Tibial artery (tissue), 4 donors: ENCODE results near the gene TEX10.

Experiments used
- DNase-seq, 2 donors: peaks; one replicate each; pipeline ENCODE4 v3.0.0-alpha.2; 2019
- H3K27ac ChIP-seq, 2 donors: fragments of 200-600 bp; sonication (generic) in 1 of 2; 1 replicate in 1 of 2; 2 replicates in 1 of 2; pipeline ENCODE4 v1.5.1; 2018 to 2019; ENCODE audit warnings: mild to moderate bottlenecking in 1 of 2
- H3K27me3 ChIP-seq, 2 donors: fragments of 200-600 bp; sonication (generic) in 1 of 2; one replicate each; pipeline versions ENCODE4 v1.5.1 to v1.6.0; 2016 to 2019
- H3K36me3 ChIP-seq, 3 donors: fragments of 200-600 bp; sonication (generic) in 2 of 3; one replicate each; pipeline ENCODE4 v1.5.1; 2016 to 2019; ENCODE audit warnings: mild to moderate bottlenecking in 2 of 3
- H3K4me1 ChIP-seq, 4 donors: fragments of 200-600 bp; sonication (generic) in 2 of 4; 1 replicate in 3 of 4; 2 replicates in 1 of 4; pipeline ENCODE4 v1.5.1; 2016 to 2019
- H3K4me3 ChIP-seq, 2 donors: fragments of 200-600 bp; sonication (generic) in 1 of 2; 1 replicate in 1 of 2; 2 replicates in 1 of 2; pipeline ENCODE4 v1.5.1; 2018 to 2019; ENCODE audit warnings: mild to moderate bottlenecking in 2 of 2
- H3K9me3 ChIP-seq, 3 donors: fragments of 200-600 bp; sonication (generic) in 1 of 3; one replicate each; pipeline ENCODE4 v1.5.1; 2016 to 2019
- intact Hi-C: fragments of 100-400 bp; cut with DNase I; formaldehyde crosslinking; loops from one replicate; pipeline ENCODE4 v1.15.0; 2023; ENCODE audit warnings: low total_unique reads
- TF ChIP-seq, protein P1 (sequence below), 2 experiments: fragments of 200-600 bp in 1 of 2; fragments of 450-650 bp in 1 of 2; IDR thresholded peaks; one replicate each; pipeline ENCODE4 v1.5.1; 2017 to 2019; ENCODE audit warnings: antibody characterized with exemption in 2 of 2, mild to moderate bottlenecking in 1 of 2, moderate library complexity in 1 of 2

Gene TEX10

DNA sequence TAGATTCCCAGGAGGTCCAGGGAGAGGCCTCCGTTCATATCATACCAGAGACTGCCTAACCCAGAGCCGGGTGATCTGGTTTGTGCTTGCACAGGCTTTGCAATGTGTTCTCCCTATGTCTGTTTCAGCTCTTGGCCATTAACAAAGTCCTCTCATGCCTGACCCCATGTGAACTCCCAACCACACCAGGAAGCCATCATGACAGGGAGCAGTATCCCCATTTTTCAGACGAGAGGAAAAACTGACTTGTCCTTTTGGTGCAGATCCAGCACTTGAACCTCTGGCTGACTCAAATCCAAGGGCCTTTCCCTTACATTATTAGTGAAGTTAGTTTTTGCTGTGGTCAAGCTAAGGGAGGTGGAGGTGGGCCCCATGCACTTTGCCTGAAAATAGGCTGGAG, 58.4 kb downstream of the TEX10 start:
- no peak for DNase-seq
- Histone ChIP-seq H3K4me1 (no peaks in the 10 kb centered on the region), H3K36me3 (peaks cover 39 to 96% (median 59%) of the 10 kb centered on the region in 3 donors), H3K9me3 (no peaks in the 10 kb centered on the region), H3K4me3 (no peak overlapping the region), H3K27me3 (no peaks in the 10 kb centered on the region), H3K27ac (no peak overlapping the region)
- TF ChIP-seq, protein P1, sequence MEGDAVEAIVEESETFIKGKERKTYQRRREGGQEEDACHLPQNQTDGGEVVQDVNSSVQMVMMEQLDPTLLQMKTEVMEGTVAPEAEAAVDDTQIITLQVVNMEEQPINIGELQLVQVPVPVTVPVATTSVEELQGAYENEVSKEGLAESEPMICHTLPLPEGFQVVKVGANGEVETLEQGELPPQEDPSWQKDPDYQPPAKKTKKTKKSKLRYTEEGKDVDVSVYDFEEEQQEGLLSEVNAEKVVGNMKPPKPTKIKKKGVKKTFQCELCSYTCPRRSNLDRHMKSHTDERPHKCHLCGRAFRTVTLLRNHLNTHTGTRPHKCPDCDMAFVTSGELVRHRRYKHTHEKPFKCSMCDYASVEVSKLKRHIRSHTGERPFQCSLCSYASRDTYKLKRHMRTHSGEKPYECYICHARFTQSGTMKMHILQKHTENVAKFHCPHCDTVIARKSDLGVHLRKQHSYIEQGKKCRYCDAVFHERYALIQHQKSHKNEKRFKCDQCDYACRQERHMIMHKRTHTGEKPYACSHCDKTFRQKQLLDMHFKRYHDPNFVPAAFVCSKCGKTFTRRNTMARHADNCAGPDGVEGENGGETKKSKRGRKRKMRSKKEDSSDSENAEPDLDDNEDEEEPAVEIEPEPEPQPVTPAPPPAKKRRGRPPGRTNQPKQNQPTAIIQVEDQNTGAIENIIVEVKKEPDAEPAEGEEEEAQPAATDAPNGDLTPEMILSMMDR (IDR thresholded peaks at IDR 0.05): no peak
- intact Hi-C loops: no loop called here

DNA sequence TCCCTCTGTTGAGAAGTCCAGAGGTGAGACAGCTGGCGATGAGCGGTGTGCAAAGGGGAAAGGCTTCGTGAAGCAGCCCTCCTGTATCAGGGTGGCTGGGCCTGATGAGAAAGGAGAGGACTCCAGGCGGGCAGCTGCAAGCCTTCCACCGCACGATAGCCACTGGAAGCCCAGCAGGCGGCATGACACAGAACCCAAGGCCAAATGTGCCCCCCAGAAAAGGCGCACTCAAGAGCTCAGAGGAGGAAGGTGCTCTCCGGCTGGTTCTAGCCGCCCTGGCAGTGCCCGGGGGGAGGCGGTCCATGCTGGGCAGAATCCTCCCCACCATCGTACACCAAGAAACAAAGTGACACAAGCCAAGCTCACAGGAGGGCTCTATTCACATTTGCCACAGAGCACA, 60.3 kb downstream of the TEX10 start:
- Histone ChIP-seq H3K4me1 (no peaks in the 10 kb centered on the region), H3K36me3 (peaks cover 53 to 98% (median 64%) of the 10 kb centered on the region in 3 donors), H3K27ac (no peak overlapping the region), H3K27me3 (no peaks in the 10 kb centered on the region), H3K4me3 (no peak overlapping the region), H3K9me3 (peaks cover 0 to 3% (median 0%) of the 10 kb centered on the region in 3 donors)
- TF ChIP-seq, protein P1 (IDR thresholded peaks at IDR 0.05): no peak
- intact Hi-C loops: no loop called here
- no peak for DNase-seq

DNA sequence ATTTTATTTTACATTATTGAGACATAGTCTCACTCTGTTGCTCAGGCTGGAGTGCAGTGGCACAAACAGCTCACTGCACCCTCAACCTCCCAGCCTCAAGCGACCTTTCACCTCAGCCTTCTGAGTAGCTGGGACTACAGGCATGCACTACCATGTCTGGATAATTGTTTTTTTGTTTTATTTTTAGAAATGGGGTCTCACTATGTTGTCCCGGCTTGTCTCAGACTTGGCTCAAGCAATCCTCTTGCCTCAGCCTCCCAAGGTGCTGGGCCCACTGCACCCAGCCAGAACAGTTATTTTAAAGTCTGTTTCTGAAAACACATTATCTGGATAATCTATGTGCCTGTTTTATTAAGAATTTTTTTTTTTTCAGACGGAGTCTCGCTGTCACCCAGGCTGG, 62.0 kb downstream of the TEX10 start:
- intact Hi-C loops: no loop called here
- no peak overlapping the region for H3K4me3 ChIP-seq
- no peaks in the 10 kb centered on the region for H3K4me1 ChIP-seq
- no peaks in the 10 kb centered on the region for H3K27me3 ChIP-seq
- DNase-seq: no peak
- peaks cover 0 to 5% (median 0%) of the 10 kb centered on the region in 3 donors for H3K9me3 ChIP-seq
- no peak overlapping the region for H3K27ac ChIP-seq
- TF ChIP-seq, protein P1 (IDR thresholded peaks at IDR 0.05): no peak
- H3K36me3 ChIP-seq: peaks cover 64 to 98% (median 66%) of the 10 kb centered on the region in 3 donors

DNA sequence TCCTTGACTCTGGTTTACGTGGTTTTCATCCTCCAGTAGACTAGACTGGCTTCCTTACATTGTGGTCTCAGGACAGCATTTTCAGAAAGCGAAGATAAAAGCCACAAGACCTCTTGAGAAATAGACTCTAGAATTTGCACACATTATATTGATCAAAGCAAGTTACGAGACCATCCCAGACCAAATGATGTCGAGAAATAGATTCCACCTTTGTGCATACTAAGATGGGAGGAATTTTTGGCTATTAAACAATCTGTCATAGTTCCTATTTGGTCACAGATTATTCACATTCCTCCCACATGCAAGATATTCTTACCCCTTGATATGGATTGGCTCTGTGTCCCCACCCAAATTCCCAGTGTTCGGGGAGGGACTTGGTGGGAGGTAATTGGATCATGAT, 65.6 kb downstream of the TEX10 start:
- Histone ChIP-seq H3K4me1 (no peaks in the 10 kb centered on the region), H3K4me3 (no peak overlapping the region), H3K36me3 (peaks cover 60 to 98% (median 74%) of the 10 kb centered on the region in 3 donors), H3K9me3 (peaks cover 0 to 14% (median 12%) of the 10 kb centered on the region in 3 donors), H3K27me3 (no peaks in the 10 kb centered on the region), H3K27ac (no peak overlapping the region)
- TF ChIP-seq, protein P1 (IDR thresholded peaks at IDR 0.05): no peak
- DNase-seq: no peak
- intact Hi-C loops: no loop called here

DNA sequence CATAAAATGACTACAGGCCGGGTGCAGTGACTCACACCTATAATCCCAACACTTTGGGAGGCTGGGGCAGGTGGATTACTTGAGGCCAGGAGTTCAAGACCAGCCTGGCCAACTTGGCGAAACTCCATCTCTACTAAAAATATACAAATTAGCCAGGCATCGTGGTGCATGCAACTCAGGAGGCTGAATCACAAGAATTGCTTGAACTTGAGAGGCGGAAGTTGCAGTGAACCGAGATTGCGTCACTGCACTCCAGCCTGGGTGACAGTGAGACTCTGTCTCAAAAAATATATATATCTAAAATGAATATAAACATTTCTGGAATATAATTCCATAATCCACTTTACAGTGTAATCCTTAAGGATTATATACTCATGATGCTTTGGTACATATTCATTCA, 66.5 kb downstream of the TEX10 start:
- H3K27ac ChIP-seq: no peak overlapping the region
- H3K36me3 ChIP-seq: peaks cover 52 to 97% (median 66%) of the 10 kb centered on the region in 3 donors
- no peaks in the 10 kb centered on the region for H3K4me1 ChIP-seq
- TF ChIP-seq, protein P1 (IDR thresholded peaks at IDR 0.05): no peak
- H3K9me3 ChIP-seq: peaks cover 0 to 14% (median 12%) of the 10 kb centered on the region in 3 donors
- no peaks in the 10 kb centered on the region for H3K27me3 ChIP-seq
- intact Hi-C loops: no loop called here
- no peak for DNase-seq
- H3K4me3 ChIP-seq: no peak overlapping the region

DNA sequence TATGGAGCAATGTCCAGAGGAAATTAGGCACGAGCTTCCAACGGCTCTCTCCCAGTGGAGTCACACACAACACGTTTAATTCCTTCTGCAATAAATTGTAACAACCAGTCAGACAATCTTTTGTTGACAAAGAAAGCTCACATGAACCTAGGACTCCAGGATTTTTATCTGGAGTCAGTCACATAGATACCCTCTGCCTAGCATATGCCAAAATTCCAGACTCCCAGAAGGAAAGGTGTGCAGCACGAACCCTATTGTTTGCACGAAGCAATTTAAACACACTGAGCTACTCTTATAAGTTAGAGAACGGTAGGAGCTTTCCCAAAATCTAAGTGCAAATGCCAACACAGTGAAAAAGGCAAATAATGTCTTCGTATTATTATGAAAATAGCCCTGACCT, 67.1 kb downstream of the TEX10 start:
- H3K27ac ChIP-seq: no peak overlapping the region
- H3K4me3 ChIP-seq: no peak overlapping the region
- peaks cover 0 to 14% (median 12%) of the 10 kb centered on the region in 3 donors for H3K9me3 ChIP-seq
- DNase-seq: no peak
- H3K27me3 ChIP-seq: no peaks in the 10 kb centered on the region
- intact Hi-C loops: no loop called here
- peaks cover 46 to 93% (median 62%) of the 10 kb centered on the region in 3 donors for H3K36me3 ChIP-seq
- H3K4me1 ChIP-seq: no peaks in the 10 kb centered on the region
- TF ChIP-seq, protein P1 (IDR thresholded peaks at IDR 0.05): no peak
